Measurements from ENCODE around the gene SLCO2A1.
"Not testable (repeated sequence)": the region's sequence is repeated elsewhere in the genome, so short reads cannot be mapped to it uniquely, and the experiment has no call there.

GRCh38 chr3:134070281-134070680 lies 40.6 kb upstream of the SLCO2A1 start:
- TF ChIP-seq SP1 (IDR thresholded peaks at IDR 0.05); PKNOX1 (IDR thresholded peaks at IDR 0.05); NFRKB (IDR thresholded peaks at IDR 0.05); ZNF384 (IDR thresholded peaks at IDR 0.05); BHLHE40 (IDR thresholded peaks at IDR 0.05; ENCODE audit: borderline replicate concordance); HDGF (IDR thresholded peaks at IDR 0.05; ENCODE audit: borderline replicate concordance); FOXM1 (IDR thresholded peaks at IDR 0.05; ENCODE audit: borderline replicate concordance); SUZ12 (IDR thresholded peaks at IDR 0.05): not testable (repeated sequence)

Data from HEK293T (cell line).